Stimulated activated CD4-positive, alpha-beta T cell treated with anti-CD3 and anti-CD28 coated beads, Interleukin-4, amount 100 ng/mL, for 24 hours (primary cell): ENCODE measurements around the gene ST8SIA2.
"Not testable (repeated sequence)": the region's sequence is repeated elsewhere in the genome, so short reads cannot be mapped to it uniquely, and the experiment has no call there.

Experiments used
- DNase-seq: peaks from one replicate; pipeline ENCODE4 v3.0.0-alpha.2; 2020

ST8SIA2 gene

GRCh38 chr15:92444631-92445030 lies 51.0 kb downstream of the ST8SIA2 start:
- DNase-seq, result no peak

GRCh38 chr15:92448370-92448769 lies 54.7 kb downstream of the ST8SIA2 start:
- no peak for DNase-seq

DNA sequence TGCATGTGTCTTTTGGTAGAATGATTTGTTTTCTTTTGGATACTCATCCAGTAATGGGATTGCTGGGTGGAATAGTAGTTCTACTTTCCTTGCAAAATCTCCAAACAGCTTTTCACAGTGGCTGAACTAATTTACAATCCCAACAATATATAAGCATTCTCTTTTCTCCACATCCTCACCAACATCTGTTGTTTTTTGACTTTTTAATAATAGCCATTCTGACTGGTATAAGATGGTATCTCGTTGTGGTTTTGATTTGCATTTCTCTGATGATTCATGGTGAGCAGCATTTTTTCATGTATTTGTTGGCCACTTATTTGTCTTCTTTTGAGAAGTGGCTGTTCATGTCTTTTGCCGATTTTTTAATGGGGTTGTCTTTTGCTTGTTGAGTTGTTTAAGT lies 55.8 kb downstream of the ST8SIA2 start:
- DNase-seq, result no peak

DNA sequence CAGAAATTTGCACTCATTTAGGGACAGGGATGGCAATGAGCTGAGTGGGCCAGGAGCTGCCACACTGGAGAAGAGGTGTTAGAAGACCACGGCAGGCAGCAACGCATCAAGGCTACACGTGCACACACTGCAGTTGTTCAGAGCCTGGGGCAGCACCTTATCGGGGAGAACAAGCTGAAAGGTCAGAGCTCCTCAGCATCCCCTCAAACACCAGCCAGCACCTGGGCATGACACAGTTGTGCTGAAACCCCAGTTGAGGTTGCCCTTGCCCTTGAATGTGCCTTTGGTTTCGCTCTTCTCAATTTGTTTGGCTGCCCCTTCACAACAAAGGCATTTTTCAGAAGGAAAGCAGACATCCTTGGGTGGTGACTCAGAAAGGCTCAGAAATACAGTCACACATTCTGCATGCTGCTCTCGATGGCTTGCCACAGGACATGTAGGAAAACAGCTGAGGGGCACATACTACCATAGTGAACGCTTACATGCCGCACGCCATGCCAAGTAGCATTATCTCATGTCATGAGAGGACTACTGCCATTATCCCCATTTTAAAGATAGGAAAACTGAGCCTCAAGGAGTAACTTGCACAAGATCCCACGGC lies 57.6 kb downstream of the ST8SIA2 start:
- DNase-seq, result no peak

GRCh38 chr15:92452143-92452542 lies 58.5 kb downstream of the ST8SIA2 start:
- DNase-seq, result no peak

- no peak for DNase-seq
These were observed 59.9 kb downstream of the ST8SIA2 start for GRCh38 chr15:92453607-92454006.

DNA sequence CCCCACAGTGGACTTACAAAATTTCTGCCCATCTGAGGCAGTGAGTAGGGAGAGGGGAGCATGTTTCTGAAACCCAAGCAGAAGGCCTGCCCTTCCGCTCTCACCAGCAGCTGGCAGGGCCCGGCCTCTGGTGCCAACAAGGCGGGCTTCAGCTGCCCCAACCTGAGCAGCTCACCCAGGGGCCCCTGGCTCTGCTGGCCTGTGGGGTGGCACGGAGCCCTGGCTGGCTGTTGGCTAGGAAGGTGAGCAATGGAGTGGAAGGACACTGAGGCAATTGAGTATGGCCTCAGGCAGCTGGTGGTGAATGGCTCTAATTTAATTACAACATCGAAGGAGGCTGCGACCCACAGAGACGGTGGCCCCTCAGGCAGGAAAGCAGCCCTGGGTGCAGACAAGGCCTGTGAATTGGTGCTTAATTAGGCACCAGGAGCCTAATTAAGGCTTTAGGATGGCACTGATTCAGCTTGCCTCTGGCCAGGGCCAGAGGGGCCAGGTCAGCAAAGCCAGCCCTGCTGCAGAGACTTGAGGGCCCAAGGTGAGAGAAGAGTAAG lies 60.9 kb downstream of the ST8SIA2 start:
- DNase-seq, result no peak

GRCh38 chr15:92455271-92455670 lies 61.6 kb downstream of the ST8SIA2 start:
- DNase-seq, result no peak

GRCh38 chr15:92457471-92458041 lies 63.9 kb downstream of the ST8SIA2 start:
- no peak for DNase-seq

DNA sequence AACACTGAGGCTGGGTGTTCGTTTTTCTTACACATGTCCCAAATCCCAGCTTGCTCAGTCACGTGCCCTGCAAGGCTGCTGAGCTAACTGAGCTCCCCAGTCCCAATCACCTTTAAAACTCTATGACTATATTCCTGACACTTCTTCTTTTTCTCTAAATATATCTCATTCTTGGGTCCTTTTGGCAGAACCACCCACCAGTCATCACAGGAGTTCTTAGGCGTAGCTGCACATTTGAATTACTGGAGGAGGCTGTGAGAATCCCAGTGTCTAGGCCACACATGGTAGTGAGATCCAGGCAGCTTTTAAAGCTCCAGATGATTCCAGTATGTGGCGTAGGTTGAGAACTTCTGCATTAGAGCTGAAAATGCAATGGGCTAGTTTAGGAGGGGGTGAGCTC lies 66.3 kb downstream of the ST8SIA2 start:
- DNase-seq, result no peak

DNA sequence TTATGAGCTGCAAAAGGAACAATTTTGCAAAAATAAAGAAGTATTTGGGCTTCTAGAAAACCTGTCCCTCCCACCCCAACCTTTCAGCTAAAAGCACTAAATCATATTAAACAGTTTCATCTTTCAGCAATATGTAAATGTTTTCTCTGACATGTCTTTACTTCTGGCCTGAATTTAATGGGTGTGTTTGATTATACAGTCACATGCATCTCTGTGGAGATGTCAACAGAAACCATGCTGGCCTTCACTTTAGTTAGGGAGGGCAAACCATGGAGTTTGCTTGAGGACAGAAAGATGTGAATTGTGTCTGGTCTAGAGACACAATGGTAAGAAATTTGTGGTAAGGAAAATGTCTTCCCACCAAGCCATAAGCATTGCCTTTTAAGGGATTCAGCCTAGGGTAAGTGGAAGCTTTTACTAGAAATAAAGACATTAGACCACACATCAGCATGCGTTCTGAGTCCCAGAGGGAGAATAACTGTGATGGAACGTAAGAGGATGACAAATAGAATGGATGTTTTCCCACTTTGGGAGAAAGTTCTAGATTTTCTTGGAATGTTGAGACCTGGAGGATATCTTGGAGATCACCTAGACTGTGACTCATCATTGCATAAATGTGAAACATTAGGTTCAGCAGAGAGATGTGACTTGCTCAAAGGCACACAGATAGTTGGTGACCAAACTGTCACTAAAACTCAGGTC lies 68.9 kb downstream of the ST8SIA2 start:
- DNase-seq, result no peak

DNA sequence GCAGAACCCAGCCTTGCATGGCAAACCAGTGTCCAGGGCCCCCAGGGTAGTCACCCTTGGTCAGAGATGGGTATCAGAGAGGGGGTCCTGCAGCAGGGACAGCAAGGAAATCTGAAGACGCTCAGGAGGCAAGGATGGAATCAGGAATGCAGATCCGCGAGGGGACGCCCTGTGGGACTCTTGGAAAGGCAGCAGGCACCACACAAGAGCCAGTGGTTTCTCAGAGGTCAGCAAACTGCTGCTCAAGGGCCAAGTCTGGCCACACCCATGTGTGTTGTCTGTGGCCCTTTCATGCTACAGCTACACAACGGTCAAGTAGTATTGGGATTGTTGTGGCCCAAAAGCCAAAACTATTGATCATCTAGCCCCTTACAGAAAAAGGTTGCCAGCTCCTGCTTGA lies 69.7 kb downstream of the ST8SIA2 start:
- no peak for DNase-seq

DNA sequence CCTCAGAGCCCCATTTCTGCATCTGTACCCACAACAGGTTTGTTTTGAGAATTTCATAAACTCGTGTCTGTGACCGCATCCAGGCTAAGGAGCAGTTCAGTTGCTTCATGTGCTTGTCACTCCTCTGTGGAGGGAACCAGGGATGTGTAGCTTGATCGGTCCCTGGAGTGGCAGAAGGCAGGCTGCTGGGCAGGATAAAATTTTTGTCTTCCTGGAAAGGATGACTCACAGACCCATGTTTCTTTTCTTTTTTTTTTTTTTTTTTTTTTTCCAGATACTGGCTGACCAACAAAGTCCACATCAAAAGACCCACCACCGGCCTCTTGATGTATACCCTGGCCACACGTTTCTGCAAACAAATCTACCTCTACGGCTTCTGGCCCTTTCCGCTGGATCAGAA lies 70.1 kb downstream of the ST8SIA2 start:
- no peak for DNase-seq

DNA sequence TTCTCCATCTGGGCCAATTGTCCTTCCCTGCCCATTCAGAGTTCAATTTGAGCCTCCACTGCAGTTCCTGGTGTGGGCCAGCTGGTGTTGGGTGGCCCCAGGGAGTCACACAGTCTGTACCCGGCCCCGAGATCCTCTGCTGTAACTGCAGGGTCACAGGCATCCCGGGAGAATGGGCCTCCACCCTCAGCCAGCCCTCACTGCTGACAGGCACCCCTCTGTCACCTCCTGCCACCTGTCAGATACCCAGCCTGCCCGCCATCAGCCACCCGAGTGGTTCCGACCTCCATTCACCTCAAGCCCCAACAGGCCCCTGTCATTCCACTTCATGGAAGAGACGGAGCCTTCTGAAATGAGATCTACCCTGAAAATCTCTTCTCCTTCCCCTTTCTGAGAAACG lies 73.2 kb downstream of the ST8SIA2 start:
- no peak for DNase-seq

DNA sequence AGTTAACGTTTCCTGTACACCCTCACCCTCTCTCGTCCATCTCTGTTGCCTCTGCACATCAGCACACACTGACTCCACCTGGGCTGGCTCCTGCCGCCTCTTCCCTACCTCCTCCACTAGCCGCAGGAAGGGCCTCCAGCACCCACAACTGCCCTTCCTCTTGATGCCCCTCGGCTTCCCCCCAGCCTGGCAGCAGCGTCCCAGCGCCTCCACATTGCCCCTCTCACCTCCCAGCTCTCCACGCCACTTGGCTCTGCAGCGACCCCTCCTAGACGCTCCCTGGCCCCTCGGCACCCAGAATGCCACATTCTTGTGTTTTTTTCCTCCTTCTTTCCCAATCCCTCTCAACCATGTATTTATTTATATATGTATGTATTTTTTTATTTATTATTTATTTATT lies 73.6 kb downstream of the ST8SIA2 start:
- no peak for DNase-seq

GRCh38 chr15:92468991-92469390 lies 75.3 kb downstream of the ST8SIA2 start:
- DNase-seq, result no peak

- DNase-seq, result no peak
These were observed 77.6 kb downstream of the ST8SIA2 start for GRCh38 chr15:92471288-92471687.

GRCh38 chr15:92473756-92474155 lies 80.1 kb downstream of the ST8SIA2 start:
- no peak for DNase-seq

- DNase-seq, result not testable (repeated sequence)
These were observed 86.0 kb downstream of the ST8SIA2 start for GRCh38 chr15:92479730-92480129.

- no peak for DNase-seq
These were observed 86.7 kb downstream of the ST8SIA2 start for GRCh38 chr15:92480361-92480760.

DNA sequence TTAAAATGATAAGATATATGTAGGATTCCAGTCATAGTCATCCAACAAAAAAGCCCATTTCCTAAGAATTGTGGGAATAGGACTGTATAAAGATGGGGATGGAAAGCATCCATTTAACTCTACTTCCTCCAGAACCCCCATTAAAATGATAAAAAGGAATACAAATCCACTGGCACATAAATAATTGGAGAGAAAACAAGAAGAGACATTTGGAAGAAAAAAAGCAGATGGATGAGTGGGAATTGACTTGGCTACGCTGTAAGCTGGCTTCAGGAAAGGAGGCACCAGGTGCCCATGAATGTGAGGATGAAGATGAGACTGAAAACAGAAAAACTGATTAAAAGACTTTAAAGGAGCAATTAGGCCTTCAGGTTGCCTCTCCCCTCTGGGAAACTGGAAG lies 91.8 kb downstream of the ST8SIA2 start:
- no peak for DNase-seq

DNA sequence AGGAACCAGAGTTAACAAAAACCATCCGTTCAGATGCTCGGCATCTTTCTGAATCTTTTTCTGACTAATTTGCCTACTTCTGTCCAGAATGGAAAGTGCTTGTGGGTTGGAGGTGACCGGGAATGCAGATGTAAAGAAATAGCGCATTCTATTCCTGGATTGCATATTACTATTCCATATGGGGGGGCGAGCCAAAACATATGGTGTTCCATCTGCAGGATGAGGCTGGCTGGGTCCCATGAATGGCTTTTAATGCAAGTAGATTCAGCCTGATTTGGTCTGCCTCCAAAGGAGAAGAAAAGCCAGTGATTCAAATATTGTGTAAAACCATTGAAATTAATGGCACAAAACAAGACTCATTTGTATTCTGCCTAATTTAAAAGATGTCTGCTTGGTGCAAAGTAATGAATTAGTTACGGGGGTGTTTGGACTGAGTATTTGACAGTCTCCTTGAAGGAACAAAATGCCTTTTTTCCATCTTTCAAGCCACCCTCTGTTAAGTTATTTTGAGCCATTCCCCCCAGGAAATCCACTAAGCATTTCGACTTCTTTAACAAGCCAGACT lies 99.0 kb downstream of the ST8SIA2 start:
- no peak for DNase-seq

GRCh38 chr15:92494806-92495336 lies 101.2 kb downstream of the ST8SIA2 start:
- no peak for DNase-seq

GRCh38 chr15:92495446-92495845 lies 101.8 kb downstream of the ST8SIA2 start:
- no peak for DNase-seq
